DMS79 (cell line): ENCODE results near the gene NEK6.

Experiments used
- DNase-seq: peaks from one replicate; lab custom pipeline; 2025; lab: John Stamatoyannopoulos, UW

Gene NEK6

GRCh38 chr9:124261736-124262648 lies 4.2 kb downstream of the NEK6 start:
- DNase-seq, result no peak

- no peak for DNase-seq
Measured at GRCh38 chr9:124262649-124262972, 4.9 kb downstream of the NEK6 start.

DNA sequence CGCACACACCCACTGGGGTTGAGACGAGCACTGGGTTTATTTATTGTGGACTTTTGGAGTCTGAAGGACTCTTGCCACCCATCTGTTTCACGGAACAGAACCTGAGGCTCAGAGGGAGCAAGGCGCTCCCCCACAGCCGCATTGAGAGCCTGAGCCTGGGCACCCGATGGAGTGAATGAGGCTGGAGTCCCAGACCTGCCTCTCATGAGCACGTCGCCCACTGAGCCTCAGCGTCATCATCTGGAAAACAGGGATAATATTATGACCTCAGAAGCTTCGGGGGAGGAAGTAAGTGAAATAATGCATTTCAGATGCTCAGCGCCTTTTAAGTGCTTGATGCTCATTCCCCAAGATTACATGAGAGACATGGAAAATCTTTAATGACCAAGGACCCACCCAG lies 5.5 kb downstream of the NEK6 start:
- DNase-seq, result no peak

- DNase-seq, result no peak
Measured at GRCh38 chr9:124263800-124264426, 6.2 kb downstream of the NEK6 start.

- no peak for DNase-seq
Measured at GRCh38 chr9:124264823-124265233, 7.1 kb downstream of the NEK6 start.

DNA sequence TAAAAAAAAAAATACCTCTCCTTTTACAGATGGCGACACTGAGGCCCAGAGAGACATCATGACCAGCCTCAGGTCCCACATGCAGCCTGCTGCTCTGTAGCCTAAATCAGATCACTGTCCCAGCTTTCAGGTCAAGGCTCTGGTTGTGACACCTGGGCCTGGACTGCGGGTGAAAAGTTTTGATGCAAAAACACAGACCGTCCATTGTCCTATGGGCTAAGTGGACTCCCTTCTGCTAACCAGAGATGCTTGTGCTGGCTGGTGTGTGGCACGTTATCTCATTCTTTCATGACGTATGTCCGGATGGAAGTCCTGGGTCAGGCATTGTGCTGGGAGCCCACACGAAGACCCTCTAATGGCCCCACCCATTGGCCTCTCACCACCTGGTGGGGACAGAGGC lies 7.8 kb downstream of the NEK6 start:
- DNase-seq, result no peak

DNA sequence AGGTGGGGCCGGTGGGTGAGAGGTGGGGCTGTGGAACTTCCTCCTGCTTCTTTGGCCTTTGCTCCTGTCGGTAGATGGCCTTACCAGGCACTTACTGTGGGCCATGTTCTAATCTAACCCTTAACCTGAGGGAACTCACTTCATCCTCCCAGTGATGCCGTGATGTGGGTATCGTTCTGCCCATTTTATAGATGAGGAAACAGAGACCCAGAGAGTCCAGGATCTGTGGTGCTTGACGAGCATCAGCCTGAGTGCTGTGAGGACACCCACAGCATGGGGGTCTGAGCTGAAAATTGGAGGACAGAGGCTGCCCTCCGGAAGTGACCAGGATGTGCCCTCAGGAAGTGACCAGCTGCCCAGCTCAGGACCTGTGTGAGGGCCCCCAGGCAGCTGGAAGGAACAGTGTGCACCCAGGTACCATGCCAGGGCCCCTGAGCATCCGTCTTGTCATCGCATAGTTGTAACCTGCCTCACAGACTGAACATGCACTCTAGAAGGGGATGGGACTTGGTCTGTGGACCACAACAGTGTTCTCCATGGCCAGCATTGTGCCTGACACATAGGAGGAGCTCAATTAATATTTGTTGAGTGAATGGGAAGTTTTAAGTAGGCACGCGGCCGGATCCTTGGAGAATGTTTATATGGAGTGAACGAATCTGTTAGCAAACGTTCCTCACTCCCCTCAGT lies 8.5 kb downstream of the NEK6 start:
- DNase-seq, result no peak

DNA sequence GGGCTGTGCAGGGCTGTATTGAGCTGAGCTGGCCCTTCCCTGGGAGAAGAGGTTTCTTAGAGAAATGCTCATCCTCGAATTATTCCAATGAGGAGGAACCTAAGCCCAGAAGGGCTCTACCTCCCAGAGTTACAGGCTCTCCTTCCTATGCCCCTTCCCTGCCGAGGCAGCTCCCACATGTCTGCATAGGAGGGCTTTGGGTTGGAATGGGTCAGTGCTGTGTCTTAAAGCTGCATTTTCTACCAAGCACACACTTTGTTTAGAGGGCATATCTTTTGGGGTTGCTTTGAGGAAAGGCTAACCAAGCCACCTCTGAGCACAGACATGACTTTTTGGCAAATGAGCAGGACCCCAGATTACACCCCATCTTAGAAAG lies 9.1 kb downstream of the NEK6 start:
- no peak for DNase-seq

GRCh38 chr9:124267271-124267807 lies 9.6 kb downstream of the NEK6 start:
- peak; percentile 58 for DNase-seq

DNA sequence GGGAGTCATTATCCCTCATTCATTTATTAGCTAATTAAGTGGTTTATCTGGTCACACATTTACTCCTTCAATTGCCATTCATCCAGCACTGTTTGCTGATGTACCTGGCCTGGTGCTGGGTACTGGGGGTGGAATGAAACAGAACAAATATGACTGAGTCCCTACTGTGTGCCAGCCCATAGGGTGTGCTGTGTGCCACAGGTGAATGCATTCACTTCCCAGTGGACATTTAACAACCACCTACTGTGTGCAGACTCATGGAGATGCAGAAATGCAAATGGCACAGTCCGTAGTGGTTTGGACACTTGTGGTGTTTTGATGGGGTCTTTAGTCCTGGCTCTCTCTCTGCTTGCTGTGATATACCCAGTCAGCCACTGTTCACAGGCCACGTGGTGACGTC lies 10.5 kb downstream of the NEK6 start:
- no peak for DNase-seq

GRCh38 chr9:124268661-124269060 lies 10.9 kb downstream of the NEK6 start:
- DNase-seq, result no peak

DNA sequence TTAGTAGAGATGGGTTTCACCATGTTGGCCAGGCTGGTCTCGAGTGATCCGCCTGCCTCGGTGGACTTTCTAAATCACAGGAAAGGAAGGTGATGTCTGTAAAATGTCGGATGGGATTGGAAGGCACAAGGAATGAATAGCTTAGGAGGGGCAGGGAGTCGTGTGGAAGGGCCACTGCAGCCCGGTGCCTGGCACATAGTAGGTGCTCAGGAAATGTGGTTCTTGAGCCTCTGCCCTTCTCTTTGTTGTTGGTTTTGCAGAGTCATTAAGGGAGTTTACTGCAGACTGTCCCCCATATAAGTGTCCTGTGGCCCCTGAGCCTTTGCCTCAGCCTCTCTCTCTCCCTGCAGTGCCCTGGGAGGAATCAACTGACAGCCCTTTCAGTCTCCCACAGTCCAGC lies 11.8 kb downstream of the NEK6 start:
- no peak for DNase-seq

DNA sequence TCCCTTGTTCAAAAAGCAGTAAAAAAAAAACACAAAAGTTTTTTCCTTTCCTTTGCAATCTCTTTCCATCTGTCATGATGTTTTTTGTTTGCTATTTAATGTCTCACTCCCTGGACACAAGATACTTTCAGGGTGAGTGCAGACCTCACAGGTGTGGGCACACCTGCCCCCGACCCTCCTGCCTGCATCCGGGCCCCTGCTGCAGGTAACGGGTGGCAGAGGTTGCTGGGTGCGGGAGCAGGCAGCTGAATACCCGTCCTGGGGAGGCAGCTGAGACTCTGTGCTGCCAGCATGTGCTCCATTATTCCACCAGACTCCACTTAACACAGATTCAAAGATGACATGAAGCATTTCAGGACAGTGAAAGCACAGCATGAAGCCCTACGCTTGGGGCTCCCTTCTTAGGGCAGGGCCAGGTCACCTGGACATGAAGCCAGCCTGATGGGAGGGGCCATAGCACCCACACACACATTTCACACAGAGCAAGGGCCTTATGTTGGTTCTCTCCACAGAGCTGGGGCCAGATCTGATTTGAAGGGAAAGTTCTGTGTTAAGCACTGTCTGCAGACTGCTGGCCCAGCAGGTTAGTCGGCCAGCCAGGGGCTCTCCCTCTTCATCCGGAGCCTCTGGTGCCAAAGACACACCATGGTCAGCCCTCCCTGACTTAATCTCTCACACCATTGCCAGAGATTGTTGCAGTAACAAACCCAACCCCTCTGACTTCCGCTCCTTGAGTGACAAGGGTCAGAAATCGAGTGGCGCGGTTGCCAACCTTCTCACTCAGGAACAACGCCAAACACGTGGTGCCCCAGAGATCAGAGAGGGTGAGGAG lies 13.0 kb downstream of the NEK6 start:
- no peak for DNase-seq

DNA sequence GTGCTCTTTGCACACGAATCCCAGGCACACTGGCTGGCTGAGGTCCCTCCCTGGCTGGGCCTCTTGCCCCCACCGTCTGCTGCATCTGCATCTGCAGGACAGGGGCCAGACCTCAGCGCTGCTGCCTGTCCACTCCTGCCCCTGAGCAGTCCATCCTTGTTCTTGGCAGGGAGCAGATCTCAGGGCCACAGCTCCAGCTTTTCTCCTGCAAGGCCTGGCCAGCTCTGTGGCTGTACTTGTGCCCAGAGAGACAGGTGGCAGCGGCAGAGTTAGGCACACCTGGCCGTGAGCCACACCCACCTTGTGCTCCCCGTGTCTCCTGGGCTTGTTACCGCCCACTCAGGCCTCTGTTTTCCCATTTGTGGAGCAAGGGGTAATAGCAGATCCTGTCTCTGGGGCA lies 13.9 kb downstream of the NEK6 start:
- no peak for DNase-seq

- no peak for DNase-seq
Measured at GRCh38 chr9:124272118-124272517, 14.4 kb downstream of the NEK6 start.

GRCh38 chr9:124272979-124273378 lies 15.2 kb downstream of the NEK6 start:
- no peak for DNase-seq

DNA sequence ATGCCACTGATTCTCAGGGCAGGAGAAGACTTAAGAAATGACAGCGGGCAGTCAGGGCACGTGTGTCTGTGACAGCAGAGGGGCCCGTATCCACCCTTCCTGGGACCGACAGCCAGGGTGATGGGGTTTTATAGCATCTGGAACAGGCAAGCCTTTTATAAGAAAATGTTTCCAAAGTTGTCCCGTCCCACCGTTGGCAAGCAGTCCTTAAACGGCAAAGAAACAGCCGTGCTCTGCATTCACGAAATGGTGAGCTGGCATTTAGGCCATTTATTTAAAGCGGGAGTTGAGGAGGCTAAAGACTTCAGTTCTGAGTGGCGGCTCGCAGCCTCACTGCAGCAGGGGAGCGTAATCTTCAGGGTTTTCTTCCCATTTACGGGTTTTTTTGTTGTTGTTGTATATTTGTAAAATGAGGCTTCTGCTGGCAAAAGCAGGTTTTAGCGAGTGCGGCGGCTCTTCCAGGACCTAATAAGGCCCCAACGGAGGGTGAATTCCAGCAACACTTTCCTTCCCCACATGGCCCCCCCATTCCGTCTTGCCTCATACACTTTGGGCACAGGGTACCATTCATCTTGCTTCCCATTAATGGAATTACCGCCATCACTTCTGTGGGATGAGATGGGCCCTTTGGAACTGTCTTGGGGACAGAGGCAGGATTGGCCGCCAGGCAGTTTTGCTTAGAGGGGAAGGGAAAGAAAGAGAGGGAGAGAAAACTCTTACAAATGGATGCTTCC lies 15.8 kb downstream of the NEK6 start:
- no peak for DNase-seq

GRCh38 chr9:124274226-124274625 lies 16.5 kb downstream of the NEK6 start:
- no peak for DNase-seq

- DNase-seq, result no peak
Measured at GRCh38 chr9:124274738-124275137, 17.0 kb downstream of the NEK6 start.

DNA sequence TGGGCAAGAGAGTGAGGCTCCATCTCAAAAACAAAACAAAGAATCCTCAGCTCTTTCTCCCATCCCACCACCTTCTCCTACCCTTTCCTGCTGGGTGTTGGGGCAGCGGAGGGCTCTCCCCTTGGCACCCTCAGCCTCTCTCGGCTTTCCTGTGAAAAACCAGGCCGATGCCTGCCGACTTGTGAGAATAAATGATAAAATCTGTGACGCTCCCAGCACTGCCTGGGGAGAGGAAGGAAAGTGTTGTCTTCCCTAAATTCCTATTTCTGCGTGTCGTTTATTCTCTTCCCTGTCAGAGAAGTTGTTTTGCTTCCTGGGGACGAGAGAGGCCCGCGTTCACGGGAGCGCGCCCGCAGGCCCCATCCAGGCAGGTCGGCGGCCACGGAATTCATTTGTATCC lies 19.7 kb downstream of the NEK6 start:
- DNase-seq, result no peak

DNA sequence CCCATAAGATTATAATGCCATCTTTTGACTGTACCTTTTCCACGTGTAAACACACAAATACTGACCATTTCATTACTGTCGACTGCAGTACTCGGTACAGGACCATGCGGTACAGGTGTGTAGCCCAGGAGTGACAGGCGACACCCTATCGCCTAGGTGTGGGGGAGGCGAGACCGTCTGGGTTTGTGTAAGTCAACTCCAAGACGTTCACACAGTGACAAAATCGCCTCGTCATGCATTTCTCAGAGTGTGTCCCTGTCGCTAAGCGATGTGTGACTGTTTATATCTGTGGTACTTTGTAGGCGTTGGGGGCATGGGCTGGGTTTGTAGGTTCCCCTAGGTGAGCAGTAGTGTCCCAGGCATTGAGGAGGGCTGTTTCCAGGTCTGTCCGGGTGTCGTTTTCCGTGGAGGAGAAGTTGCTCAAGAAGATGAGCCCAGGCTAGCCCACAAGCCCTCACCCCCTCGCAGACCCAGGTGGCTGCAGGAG lies 20.3 kb downstream of the NEK6 start:
- no peak for DNase-seq
